Activated T-cell treated with anti-CD3 and anti-CD28 coated beads, Interleukin-2, amount 50 U/mL, for 48 hours (primary cell): ENCODE measurements around the gene TH.

ENCODE experiments used
- DNase-seq, 2 experiments: peaks; one replicate each; pipeline ENCODE4 v3.0.0-alpha.2; 2020

The TH gene

GRCh38 chr11:2171591-2172003 is at the start of gene TH:
TH (minus strand) TSS chr11:2171815; CDS start chr11:2171786, 29 bp downstream.
- no peak for DNase-seq

- DNase-seq: no peak
Observed at GRCh38 chr11:2221024-2221423, 49.4 kb upstream of the TH start.

GRCh38 chr11:2220173-2220771 is 48.7 kb upstream of the TH start:
- DNase-seq: no peak

GRCh38 chr11:2219318-2220017 is 47.9 kb upstream of the TH start:
- DNase-seq: no peak

GRCh38 chr11:2218031-2218633 is 46.5 kb upstream of the TH start:
- no peak for DNase-seq

- no peak for DNase-seq
Observed at GRCh38 chr11:2217211-2218030, 45.8 kb upstream of the TH start.

- no peak for DNase-seq
Observed at GRCh38 chr11:2216400-2217064, 44.9 kb upstream of the TH start.

GRCh38 chr11:2215561-2216399 is 44.2 kb upstream of the TH start:
- no peak for DNase-seq

- no peak for DNase-seq
Observed at GRCh38 chr11:2215230-2215560, 43.6 kb upstream of the TH start.

GRCh38 chr11:2214527-2215229 is 43.1 kb upstream of the TH start:
- peak in 1 of 2 experiments; percentile 15 for DNase-seq

GRCh38 chr11:2213890-2214526 is 42.4 kb upstream of the TH start:
- DNase-seq: peak; percentile 16 to 21

- DNase-seq: peak; percentile 63
Observed at GRCh38 chr11:2213384-2213842, 41.8 kb upstream of the TH start.

- DNase-seq: peak; percentile 18 to 19
Observed at GRCh38 chr11:2212411-2213251, 41.0 kb upstream of the TH start.

GRCh38 chr11:2211113-2211971 is 39.7 kb upstream of the TH start:
- peak; percentile 8 to 9 for DNase-seq

- DNase-seq: peak; percentile 4 to 9
Observed at GRCh38 chr11:2210366-2211112, 38.9 kb upstream of the TH start.

- no peak for DNase-seq
Observed at GRCh38 chr11:2209900-2210321, 38.3 kb upstream of the TH start.

- peak; percentile 7 to 14 for DNase-seq
Observed at GRCh38 chr11:2209370-2209801, 37.8 kb upstream of the TH start.
